ENCODE measurements around the gene USP26.
"Not testable (repeated sequence)": the region's sequence is repeated elsewhere in the genome, so short reads cannot be mapped to it uniquely, and the experiment has no call there.

The USP26 gene, protein sequence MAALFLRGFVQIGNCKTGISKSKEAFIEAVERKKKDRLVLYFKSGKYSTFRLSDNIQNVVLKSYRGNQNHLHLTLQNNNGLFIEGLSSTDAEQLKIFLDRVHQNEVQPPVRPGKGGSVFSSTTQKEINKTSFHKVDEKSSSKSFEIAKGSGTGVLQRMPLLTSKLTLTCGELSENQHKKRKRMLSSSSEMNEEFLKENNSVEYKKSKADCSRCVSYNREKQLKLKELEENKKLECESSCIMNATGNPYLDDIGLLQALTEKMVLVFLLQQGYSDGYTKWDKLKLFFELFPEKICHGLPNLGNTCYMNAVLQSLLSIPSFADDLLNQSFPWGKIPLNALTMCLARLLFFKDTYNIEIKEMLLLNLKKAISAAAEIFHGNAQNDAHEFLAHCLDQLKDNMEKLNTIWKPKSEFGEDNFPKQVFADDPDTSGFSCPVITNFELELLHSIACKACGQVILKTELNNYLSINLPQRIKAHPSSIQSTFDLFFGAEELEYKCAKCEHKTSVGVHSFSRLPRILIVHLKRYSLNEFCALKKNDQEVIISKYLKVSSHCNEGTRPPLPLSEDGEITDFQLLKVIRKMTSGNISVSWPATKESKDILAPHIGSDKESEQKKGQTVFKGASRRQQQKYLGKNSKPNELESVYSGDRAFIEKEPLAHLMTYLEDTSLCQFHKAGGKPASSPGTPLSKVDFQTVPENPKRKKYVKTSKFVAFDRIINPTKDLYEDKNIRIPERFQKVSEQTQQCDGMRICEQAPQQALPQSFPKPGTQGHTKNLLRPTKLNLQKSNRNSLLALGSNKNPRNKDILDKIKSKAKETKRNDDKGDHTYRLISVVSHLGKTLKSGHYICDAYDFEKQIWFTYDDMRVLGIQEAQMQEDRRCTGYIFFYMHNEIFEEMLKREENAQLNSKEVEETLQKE

GRCh38 chrX:133097031-133097430, at the start of gene USP26:
Gene USP26, minus strand, starts transcription at chrX:133097109. Its CDS starts 68,889 bp downstream, at chrX:133028220.
- no peak for DNase-seq

DNA sequence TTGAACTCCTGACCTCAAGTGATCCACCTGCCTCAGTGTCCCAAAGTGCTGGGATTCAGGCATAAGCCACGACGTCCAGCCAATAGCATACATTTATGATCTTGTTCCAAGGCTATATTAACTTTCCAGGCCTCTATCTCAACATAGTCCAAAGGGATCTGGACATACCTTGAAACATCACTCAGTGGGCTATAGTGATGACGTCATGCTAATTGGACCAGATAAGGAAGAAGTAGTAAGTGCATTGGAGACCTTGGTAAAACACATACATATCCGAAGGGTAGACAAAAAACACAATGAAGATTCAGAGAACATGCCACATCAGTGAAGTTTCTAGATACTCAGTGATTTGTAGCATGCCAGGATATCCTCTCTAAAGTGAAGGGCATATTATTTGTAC, 37.4 kb upstream of the USP26 start:
- no peak for DNase-seq

DNA sequence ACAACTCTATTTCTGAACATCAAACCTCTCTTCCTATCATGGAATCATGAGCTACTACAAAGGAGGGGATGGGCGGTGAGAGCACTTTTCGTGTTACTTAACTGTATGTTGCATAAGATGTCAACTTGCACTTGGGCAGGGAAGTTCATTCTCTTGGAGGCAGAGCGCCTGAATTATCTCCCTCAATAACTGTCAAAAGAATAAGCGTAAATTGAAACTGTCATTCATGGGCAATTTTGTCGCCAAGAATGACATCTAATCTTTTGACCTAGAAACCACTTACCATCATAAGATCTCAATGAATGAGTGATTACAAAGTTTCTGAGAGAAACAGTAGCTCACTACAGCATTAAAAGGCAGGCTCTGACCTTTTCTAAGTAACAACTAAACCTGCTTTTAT, 23.5 kb upstream of the USP26 start:
- no peak for DNase-seq

DNA sequence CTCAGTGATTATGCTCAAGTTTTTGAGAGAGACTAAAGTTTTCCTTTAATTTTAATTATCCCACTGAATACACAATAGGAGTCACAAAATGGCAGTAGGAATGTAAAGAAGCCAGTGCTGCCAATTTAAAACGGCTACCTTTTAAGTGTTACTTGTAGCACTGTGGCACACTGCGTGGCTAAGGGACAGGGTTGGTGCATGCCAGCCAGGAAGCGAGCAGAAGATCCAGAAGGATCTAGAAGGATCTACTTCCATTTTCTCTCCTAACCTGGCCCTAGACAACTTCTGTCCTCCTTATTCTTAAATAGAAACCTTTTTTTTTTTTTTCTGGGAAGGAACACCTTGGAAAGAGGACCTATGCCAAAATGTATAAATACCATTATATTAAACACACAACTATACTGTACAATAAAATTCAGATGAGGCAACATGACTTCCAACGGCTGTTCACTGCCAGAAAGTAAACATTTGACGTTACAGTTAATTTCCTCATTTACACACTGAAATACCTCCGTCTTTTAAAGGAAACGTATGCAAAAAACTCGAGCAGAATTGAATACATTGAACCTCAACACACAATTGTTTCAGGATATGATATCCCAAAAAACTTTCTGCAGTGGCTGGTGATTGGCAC, 2.7 kb downstream of the USP26 start:
- no peak for DNase-seq

DNA sequence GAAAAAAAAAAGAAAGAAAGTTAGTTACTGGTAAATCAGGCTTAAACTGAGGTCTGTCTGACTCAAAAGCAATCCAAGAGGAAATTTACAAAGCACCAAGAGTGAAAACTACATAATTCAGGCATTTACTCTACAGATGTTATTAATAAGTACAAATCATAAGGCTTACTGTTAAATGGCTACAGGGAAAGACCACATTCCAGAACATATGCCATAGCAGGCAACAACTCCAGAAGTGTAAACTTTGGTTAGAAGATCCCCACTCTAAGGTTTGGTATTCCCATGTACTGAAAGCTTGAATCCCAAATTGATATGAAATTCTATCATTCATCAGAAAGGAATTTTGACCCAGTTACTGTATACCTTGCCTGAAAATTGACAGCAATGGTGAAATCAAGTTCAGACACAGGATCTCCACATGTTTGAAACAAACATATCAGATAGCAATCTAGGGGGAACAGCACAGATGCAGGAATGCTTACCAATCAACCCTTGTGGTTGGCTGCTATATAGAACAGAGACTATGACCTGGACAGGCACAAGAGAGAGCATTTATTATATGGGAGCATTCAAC, 6.6 kb downstream of the USP26 start:
- no peak for DNase-seq

GRCh38 chrX:133089411-133089810, 7.5 kb downstream of the USP26 start:
- no peak for DNase-seq

DNA sequence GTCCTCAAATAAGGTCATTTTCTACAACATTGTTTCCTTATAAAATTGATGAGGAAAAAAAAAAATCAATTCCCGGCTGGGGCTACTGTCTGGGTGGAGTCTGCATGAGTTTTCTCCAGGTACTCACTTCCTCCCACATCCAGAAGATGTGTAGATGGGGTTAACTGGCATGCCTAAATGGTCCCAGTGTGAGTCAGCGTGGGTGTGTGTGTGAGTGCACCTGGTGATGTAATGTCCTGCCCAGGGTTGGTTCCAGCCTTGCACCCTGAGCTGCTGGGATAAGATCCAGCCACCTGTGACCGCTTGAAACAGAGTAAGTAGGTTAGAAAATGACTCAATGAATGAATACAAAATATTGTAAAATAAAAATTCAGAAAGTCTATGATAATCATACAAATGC, 11.1 kb downstream of the USP26 start:
- no peak for DNase-seq

- not testable (repeated sequence) for DNase-seq
These were observed 11.9 kb downstream of the USP26 start for GRCh38 chrX:133085056-133085455.

DNA sequence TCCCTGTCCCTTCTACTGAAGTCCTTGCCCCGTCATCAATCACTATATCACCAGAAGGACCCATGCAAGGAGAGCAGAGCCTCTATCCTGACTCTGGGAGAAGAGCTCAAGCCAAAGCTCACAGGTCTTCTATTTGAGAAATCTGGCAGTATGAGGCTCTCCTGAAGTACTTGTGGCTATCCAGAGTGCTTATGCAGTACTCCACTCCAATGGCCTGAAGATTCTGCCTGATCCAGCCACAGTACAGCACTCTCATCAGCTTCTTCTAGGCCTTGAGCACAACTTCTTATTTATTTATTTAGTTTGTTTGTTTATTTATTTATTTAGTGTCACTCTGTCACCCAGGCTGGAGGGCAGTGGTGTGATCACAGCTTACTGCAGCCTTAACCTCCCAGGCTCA, 13.0 kb downstream of the USP26 start:
- no peak for DNase-seq

- no peak for DNase-seq
These were observed 14.9 kb downstream of the USP26 start for GRCh38 chrX:133081990-133082389.

GRCh38 chrX:133077856-133078255, 19.1 kb downstream of the USP26 start:
- not testable (repeated sequence) for DNase-seq

GRCh38 chrX:133072566-133072965, 24.3 kb downstream of the USP26 start:
- no peak for DNase-seq

- no peak for DNase-seq
These were observed 28.4 kb downstream of the USP26 start for GRCh38 chrX:133068461-133068860.

GRCh38 chrX:133056341-133056740, 40.6 kb downstream of the USP26 start:
- no peak for DNase-seq

GRCh38 chrX:133054761-133055405, 42.0 kb downstream of the USP26 start:
- no peak for DNase-seq

GRCh38 chrX:133053861-133054598, 42.9 kb downstream of the USP26 start:
- no peak for DNase-seq

DNA sequence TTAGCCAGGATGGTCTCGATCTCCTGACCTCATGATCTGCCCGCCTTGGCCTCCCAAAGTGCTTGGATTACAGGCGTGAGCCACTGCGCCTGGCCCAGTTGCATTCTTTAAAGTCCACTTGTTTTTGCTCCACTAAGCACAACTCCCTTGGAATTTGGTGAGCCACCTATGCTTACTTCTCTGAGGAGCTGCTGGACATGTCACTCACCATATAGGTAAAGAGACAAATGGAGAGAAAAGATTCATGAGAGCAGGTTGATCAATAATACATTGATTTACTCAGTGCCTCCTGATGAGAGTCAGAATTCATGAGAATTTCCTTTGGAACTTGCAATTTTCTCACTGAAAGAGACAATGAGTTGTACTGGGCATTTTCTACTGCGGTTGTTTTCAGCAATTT, 48.2 kb downstream of the USP26 start:
- DNase-seq, result no peak

DNA sequence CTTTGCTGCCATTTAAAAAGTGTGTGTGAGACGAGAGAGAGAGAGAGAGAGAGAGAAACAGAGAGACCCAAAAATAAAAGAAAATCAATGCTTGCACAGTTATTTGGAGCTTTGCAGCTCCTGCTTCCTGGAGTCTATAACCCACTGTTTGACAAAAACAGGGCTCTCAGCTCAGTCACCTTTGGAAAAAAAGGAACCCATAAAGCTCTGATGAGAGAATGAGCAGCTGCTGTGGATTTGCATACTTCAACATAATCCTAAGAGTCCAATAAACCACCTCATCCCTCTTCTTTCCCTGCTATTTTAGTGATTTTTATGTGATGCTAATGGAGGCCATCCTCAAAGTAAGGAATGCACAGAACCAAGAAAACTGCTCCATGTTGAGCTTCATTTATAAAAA, 50.3 kb downstream of the USP26 start:
- DNase-seq, result no peak

GRCh38 chrX:133045986-133046385, 50.9 kb downstream of the USP26 start:
- DNase-seq, result no peak

- DNase-seq, result not testable (repeated sequence)
These were observed 52.6 kb downstream of the USP26 start for GRCh38 chrX:133044145-133044786.

DNA sequence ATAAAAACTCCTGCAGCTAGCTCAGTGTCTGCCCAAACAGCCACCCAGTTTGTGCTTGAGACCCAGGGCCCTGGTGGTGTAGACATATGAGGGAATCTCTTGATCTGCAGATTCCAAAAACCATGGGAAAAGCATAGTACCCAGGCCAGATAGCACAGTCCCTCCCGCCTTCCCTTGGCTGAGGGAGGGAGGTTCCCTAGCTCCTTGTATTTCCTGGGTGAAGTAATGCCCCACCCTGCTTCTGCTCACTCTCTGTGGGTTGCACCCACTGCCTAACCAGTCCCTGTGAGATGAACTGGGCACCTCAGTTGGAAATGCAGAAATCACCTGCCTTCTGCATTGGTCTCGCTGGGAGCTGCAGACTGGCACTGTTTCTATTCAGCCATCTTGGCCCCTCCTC, 54.6 kb downstream of the USP26 start:
- DNase-seq, result no peak
